ENCODE results near the gene GIT2.

- TF ChIP-seq EZH2 (IDR thresholded peaks at IDR 0.05; ENCODE audit: insufficient read depth, poor library complexity, severe bottlenecking) (no peak), EZH2phosphoT487 (IDR thresholded peaks at IDR 0.05; ENCODE audit: insufficient read depth, low read depth) (no peak)
Measured at GRCh38 chr12:109983432-109984142, 12.6 kb downstream of the GIT2 start.
